GM23338 (cell line): ENCODE data around the gene RUNDC3A. TPM values are rescaled to one million over a fixed set of nuclear protein-coding genes. Genes with fewer than 3 reads are reported as not detected.

Experiments used
- ATAC-seq: fragments of 200-7000 bp; cut with Tn5 transposase; 3 replicates; pipeline ENCODE4 v1.9.1; 2020
- DNase-seq: peaks from one replicate; pipeline ENCODE4 v3.0.0-alpha.2; 2015; ENCODE audit warnings: low spot score
- H2AFZ ChIP-seq: fragments of 200-600 bp; sonication (generic); 2 replicates; pipeline ENCODE4 v1.8.0; 2016; ENCODE audit warnings: antibody characterized with exemption, mild to moderate bottlenecking, moderate library complexity
- H3F3A ChIP-seq: fragments of 200-600 bp; sonication (generic); replicated peaks from 2 replicates; pipeline ENCODE4 v1.8.0; 2017; ENCODE audit warnings: antibody characterized with exemption, mixed run types, low read depth
- H3K27ac ChIP-seq: fragments of 200-600 bp; sonication (generic); 2 replicates; pipeline ENCODE4 v1.6.1; 2016; ENCODE audit warnings: low read depth
- H3K27me3 ChIP-seq: fragments of 200-600 bp; sonication (generic); 2 replicates; pipeline ENCODE4 v1.8.0; 2016; ENCODE audit warnings: mild to moderate bottlenecking, mixed run types, moderate library complexity; ENCODE audit not compliant: insufficient read depth
- H3K36me3 ChIP-seq: fragments of 200-600 bp; sonication (generic); 2 replicates; pipeline ENCODE4 v1.8.0; 2016; ENCODE audit warnings: mild to moderate bottlenecking; ENCODE audit not compliant: insufficient read depth
- H3K4me1 ChIP-seq: fragments of 200-600 bp; sonication (generic); 2 replicates; pipeline ENCODE4 v1.8.0; 2016; ENCODE audit warnings: mild to moderate bottlenecking, moderate library complexity; ENCODE audit not compliant: insufficient read depth
- H3K4me2 ChIP-seq: fragments of 200-600 bp; sonication (generic); 2 replicates; pipeline ENCODE4 v1.7.1; 2017; ENCODE audit warnings: mixed run types
- H3K4me3 ChIP-seq: fragments of 200-600 bp; sonication (generic); 2 replicates; pipeline ENCODE4 v1.6.1; 2016; ENCODE audit warnings: mixed run types
- H3K79me2 ChIP-seq: fragments of 200-600 bp; sonication (generic); replicated peaks from 2 replicates; pipeline ENCODE4 v1.8.0; 2017; ENCODE audit warnings: mild to moderate bottlenecking; ENCODE audit not compliant: insufficient read depth
- H3K9me2 ChIP-seq: fragments of 200-600 bp; sonication (generic); 2 replicates; pipeline ENCODE4 v1.8.0; 2017; ENCODE audit not compliant: insufficient read depth
- H4K20me1 ChIP-seq: fragments of 200-600 bp; sonication (generic); replicated peaks from 2 replicates; pipeline ENCODE4 v1.8.0; 2017; ENCODE audit warnings: mild to moderate bottlenecking; ENCODE audit not compliant: insufficient read depth
- H3K27ac Mint-ChIP-seq: 2 replicates; pipeline ENCODE4 v1.8.0; 2020; ENCODE audit warnings: inconsistent platforms, mild to moderate bottlenecking, moderate library complexity, mixed read lengths
- H3K27me3 Mint-ChIP-seq: 3 replicates; pipeline ENCODE4 v1.8.0; 2022; ENCODE audit warnings: low read depth, mild to moderate bottlenecking, moderate library complexity, mixed read lengths, inconsistent platforms; ENCODE audit not compliant: insufficient read depth, poor library complexity
- H3K36me3 Mint-ChIP-seq: 3 replicates; pipeline ENCODE4 v1.8.0; 2021; ENCODE audit warnings: low read depth, mild to moderate bottlenecking, inconsistent platforms, moderate library complexity, mixed read lengths
- H3K4me1 Mint-ChIP-seq: 3 replicates; pipeline ENCODE4 v1.8.0; 2020; ENCODE audit warnings: mild to moderate bottlenecking, inconsistent platforms, mixed read lengths
- H3K4me3 Mint-ChIP-seq: 3 replicates; pipeline ENCODE4 v1.8.0; 2021; ENCODE audit warnings: moderate library complexity, mild to moderate bottlenecking, inconsistent platforms, mixed read lengths
- H3K9me3 Mint-ChIP-seq: 3 replicates; pipeline ENCODE4 v1.8.0; 2020; ENCODE audit warnings: moderate library complexity, mild to moderate bottlenecking, inconsistent platforms, mixed read lengths
- CREB1 ChIP-seq: fragments of 250-450 bp; sonication (Bioruptor Pico); IDR thresholded peaks from 2 replicates; pipeline ENCODE4 v1.5.0; 2020; ENCODE audit warnings: low read depth, mild to moderate bottlenecking, moderate library complexity
- EZH2phosphoT487 ChIP-seq: fragments of 200-600 bp; sonication (generic); IDR thresholded peaks from one replicate; pipeline ENCODE4 v1.8.1; 2018; ENCODE audit warnings: antibody characterized with exemption; ENCODE audit not compliant: unreplicated experiment
- JUNB ChIP-seq: IDR thresholded peaks from one replicate; pipeline ENCODE4 v1.6.1; 2016; ENCODE audit warnings: antibody characterized with exemption; ENCODE audit not compliant: unreplicated experiment
- NANOG ChIP-seq: IDR thresholded peaks from 2 replicates; pipeline ENCODE4 v1.6.1; 2016; ENCODE audit warnings: antibody characterized with exemption, borderline replicate concordance
- REST ChIP-seq: IDR thresholded peaks from one replicate; pipeline ENCODE4 v1.6.1; 2018; ENCODE audit warnings: antibody characterized with exemption; ENCODE audit not compliant: unreplicated experiment
- ZNF331 ChIP-seq: fragments of 250-450 bp; sonication (Bioruptor Pico); IDR thresholded peaks from 2 replicates; pipeline ENCODE4 v1.5.0; 2020; ENCODE audit warnings: low read depth, mild to moderate bottlenecking, moderate library complexity
- ZNF462 ChIP-seq: fragments of 250-450 bp; sonication (Bioruptor Pico); IDR thresholded peaks from 2 replicates; pipeline ENCODE4 v1.5.0; 2020; ENCODE audit warnings: mild to moderate bottlenecking, moderate library complexity
- polyA plus RNA-seq: library from polyadenylated mRNA; unstranded; fragments of >200 nt; fragmentation: Nextera tagmentation; extraction: Ambion mirVana; gene quantifications from 2 replicates; pipeline ENCODE4 v1.2.1, GENCODE V29; 2016
- total RNA-seq: library from RNA; depleted of rRNA; stranded (reverse); fragments of >200 nt; shearing (Covaris generic); gene quantifications from 2 replicates; pipeline ENCODE4 v1.2.3, GENCODE V29; 2014
- TF ChIP-seq, protein P1 (sequence below), 2 experiments: fragments of 200-600 bp in 1 of 2; sonication (generic) in 1 of 2; conservative IDR thresholded peaks; 2 replicates each; pipeline versions ENCODE4 v1.5.1 to v1.6.1; 2016 to 2017; ENCODE audit warnings: antibody characterized with exemption in 2 of 2, low read depth in 2 of 2, mild to moderate bottlenecking in 2 of 2, moderate library complexity in 1 of 2

Gene RUNDC3A
- total and polyA plus RNA-seq, 2 experiments from 2014 or later, result 3.7 to 5.5 TPM

DNA sequence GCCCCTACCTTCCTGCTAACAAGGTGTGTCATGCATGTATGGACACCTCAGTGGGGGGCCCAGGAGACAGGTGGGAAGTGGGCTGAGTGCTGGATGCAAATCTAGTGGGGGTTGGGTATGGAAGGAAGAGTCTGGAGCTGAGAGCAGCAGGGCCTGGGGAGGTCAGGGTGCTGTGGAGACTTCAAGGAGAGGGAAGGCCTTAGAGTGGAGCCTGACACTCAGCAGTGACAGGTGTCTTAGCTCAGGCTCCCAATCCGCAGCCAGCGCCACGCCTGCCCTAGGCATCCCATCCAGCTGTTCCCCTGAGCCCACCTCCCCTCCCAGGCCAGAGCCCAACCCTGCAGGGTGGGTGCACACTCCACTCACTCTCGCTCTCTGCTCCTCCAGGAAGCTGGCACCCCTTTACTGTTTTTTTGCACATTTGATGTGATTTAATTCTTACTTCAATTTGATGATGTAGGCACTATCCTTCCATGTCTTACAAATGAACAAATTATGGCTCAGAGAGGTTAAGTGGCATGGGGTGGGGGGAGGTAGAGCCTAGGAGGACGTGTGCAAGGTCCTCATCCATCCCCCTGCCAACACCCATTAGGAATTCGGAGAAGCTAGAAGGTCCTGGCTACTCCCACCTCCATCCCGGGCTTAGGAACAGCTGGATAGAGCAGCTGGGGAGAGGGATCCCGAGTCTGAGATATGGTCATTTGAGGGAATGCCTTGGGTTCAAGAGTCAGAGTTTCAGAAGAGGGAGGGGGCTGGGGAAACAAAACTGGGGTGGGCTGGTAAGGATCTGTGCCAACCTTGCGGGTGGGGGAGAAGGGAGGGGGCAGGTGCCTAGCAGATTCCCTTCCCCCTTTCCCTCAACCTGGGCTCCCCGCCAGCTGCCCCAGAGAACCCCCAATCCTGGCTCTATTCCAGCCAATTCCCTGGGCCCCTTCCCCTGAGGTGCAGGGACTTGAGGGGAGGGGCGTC lies 53.2 kb downstream of the RUNDC3A start:
- no peak overlapping the region for H3K27ac ChIP-seq
- 0 out of 2 replicates have a peak, but pooled peaks cover 10% of the 10 kb centered on the region for H3F3A ChIP-seq
- TF ChIP-seq ZNF462 (CRISPR knock-in tag) (no peak), JUNB (no peak), REST (no peak), NANOG (no peak), EZH2phosphoT487 (no peak), ZNF331 (CRISPR knock-in tag) (no peak), CREB1 (CRISPR knock-in tag) (no peak)
- TF ChIP-seq, protein P1, sequence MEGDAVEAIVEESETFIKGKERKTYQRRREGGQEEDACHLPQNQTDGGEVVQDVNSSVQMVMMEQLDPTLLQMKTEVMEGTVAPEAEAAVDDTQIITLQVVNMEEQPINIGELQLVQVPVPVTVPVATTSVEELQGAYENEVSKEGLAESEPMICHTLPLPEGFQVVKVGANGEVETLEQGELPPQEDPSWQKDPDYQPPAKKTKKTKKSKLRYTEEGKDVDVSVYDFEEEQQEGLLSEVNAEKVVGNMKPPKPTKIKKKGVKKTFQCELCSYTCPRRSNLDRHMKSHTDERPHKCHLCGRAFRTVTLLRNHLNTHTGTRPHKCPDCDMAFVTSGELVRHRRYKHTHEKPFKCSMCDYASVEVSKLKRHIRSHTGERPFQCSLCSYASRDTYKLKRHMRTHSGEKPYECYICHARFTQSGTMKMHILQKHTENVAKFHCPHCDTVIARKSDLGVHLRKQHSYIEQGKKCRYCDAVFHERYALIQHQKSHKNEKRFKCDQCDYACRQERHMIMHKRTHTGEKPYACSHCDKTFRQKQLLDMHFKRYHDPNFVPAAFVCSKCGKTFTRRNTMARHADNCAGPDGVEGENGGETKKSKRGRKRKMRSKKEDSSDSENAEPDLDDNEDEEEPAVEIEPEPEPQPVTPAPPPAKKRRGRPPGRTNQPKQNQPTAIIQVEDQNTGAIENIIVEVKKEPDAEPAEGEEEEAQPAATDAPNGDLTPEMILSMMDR (conservative IDR thresholded peaks at IDR 0.05; ENCODE audit: low read depth in 2 of 2), result no peak
- Mint-ChIP-seq H3K4me3 (peak overlapping the region; percentile 82), H3K36me3 (peaks cover 4% of the 10 kb centered on the region; the same call in 2 of the 3 replicates), H3K27me3 (peaks cover 18% of the 10 kb centered on the region), H3K4me1 (peaks cover 33% of the 10 kb centered on the region), H3K27ac (no peak overlapping the region), H3K9me3 (no peaks in the 10 kb centered on the region)
- H3K4me1 ChIP-seq, result peaks cover 26% of the 10 kb centered on the region
- no peaks in the 10 kb centered on the region for H3K79me2 ChIP-seq
- no peaks in the 10 kb centered on the region for H3K9me2 ChIP-seq
- DNase-seq (peak; percentile 39), ATAC-seq (peak; percentile 7)
- H3K4me3 ChIP-seq, result peak overlapping the region; percentile 88; the same call in 1 of the 2 replicates
- H3K4me2 ChIP-seq, result peak overlapping the region; percentile 87
- H2AFZ ChIP-seq, result no peak overlapping the region
- H3K27me3 ChIP-seq, result peaks cover 17% of the 10 kb centered on the region; the same call in 1 of the 2 replicates
- H4K20me1 ChIP-seq, result peaks cover 19% of the 10 kb centered on the region
- no peaks in the 10 kb centered on the region for H3K36me3 ChIP-seq
